LHCN-M2 (cell line): ENCODE data around the gene IGSF5. TPM values are rescaled to one million over a fixed set of nuclear protein-coding genes. Genes with fewer than 3 reads are reported as not detected.

ENCODE experiments used
- DNase-seq: peaks from one replicate; pipeline ENCODE4 v3.0.0-alpha.2; 2012; ENCODE audit warnings: low read depth
- total RNA-seq: library from RNA; depleted of rRNA; stranded (reverse); fragments of >200 nt; gene quantifications from 2 replicates; pipeline ENCODE4 v1.2.3, GENCODE V29; 2014; rRNA removed

Gene IGSF5
- total RNA-seq, 1 experiment from 2014 or later = 0.11 TPM

- no peak for DNase-seq
These were observed 77.1 kb downstream of the IGSF5 start for GRCh38 chr21:39822042-39822441.

GRCh38 chr21:39825250-39825649 is 80.3 kb downstream of the IGSF5 start:
- DNase-seq = no peak

GRCh38 chr21:39834543-39834942 is 89.6 kb downstream of the IGSF5 start:
- DNase-seq = no peak

GRCh38 chr21:39837861-39838359 is 92.9 kb downstream of the IGSF5 start:
- DNase-seq = no peak

- no peak for DNase-seq
These were observed 95.6 kb downstream of the IGSF5 start for GRCh38 chr21:39840373-39841097.

- DNase-seq = no peak
These were observed 97.9 kb downstream of the IGSF5 start for GRCh38 chr21:39842741-39843459.

GRCh38 chr21:39843483-39843882 is 98.5 kb downstream of the IGSF5 start:
- DNase-seq = no peak

- DNase-seq = no peak
These were observed 98.9 kb downstream of the IGSF5 start for GRCh38 chr21:39843916-39844315.

GRCh38 chr21:39845571-39846130 is 100.7 kb downstream of the IGSF5 start:
- no peak for DNase-seq

- no peak for DNase-seq
These were observed 102.9 kb downstream of the IGSF5 start for GRCh38 chr21:39847877-39848276.

- no peak for DNase-seq
These were observed 104.2 kb downstream of the IGSF5 start for GRCh38 chr21:39849014-39849655.

GRCh38 chr21:39850333-39850732 is 105.3 kb downstream of the IGSF5 start:
- DNase-seq = no peak

GRCh38 chr21:39851002-39851618 is 106.1 kb downstream of the IGSF5 start:
- no peak for DNase-seq

Other genes with a start within 250 kb of the IGSF5 start
- 1.3 and 1.6 TPM in 2 replicates for gene B3GALT5, start 132.2 kb upstream of the IGSF5 start, total RNA-seq
- not detected in 2 replicates for gene PCP4, start 122.3 kb downstream of the IGSF5 start, total RNA-seq